HG03565 (cell line): ENCODE results near the gene FAM25G.
"Not testable (repeated sequence)": the region's sequence is repeated elsewhere in the genome, so short reads cannot be mapped to it uniquely, and the experiment has no call there.

Source experiments
- ATAC-seq: cut with Tn5 transposase; IDR thresholded peaks from one replicate; pipeline ENCODE4 v1.9.1; 2021; ENCODE audit warnings: mild to moderate bottlenecking, moderate library complexity; ENCODE audit not compliant: unreplicated experiment

The FAM25G gene

GRCh38 chr10:47465216-47465917 is 26.1 kb downstream of the FAM25G start:
- not testable (repeated sequence) for ATAC-seq

GRCh38 chr10:47462577-47463358 is 28.7 kb downstream of the FAM25G start:
- not testable (repeated sequence) for ATAC-seq

GRCh38 chr10:47461261-47461687 is 30.2 kb downstream of the FAM25G start:
- not testable (repeated sequence) for ATAC-seq

GRCh38 chr10:47458466-47459154 is 32.9 kb downstream of the FAM25G start:
- no peak for ATAC-seq

- no peak for ATAC-seq
Measured at GRCh38 chr10:47457826-47458225, 33.7 kb downstream of the FAM25G start.

GRCh38 chr10:47457528-47457820 is 34.0 kb downstream of the FAM25G start:
- no peak for ATAC-seq

- no peak for ATAC-seq
Measured at GRCh38 chr10:47456794-47457527, 34.5 kb downstream of the FAM25G start.

GRCh38 chr10:47456079-47456785 is 35.3 kb downstream of the FAM25G start:
- ATAC-seq: no peak

GRCh38 chr10:47455350-47456078 is 36.0 kb downstream of the FAM25G start:
- ATAC-seq: not testable (repeated sequence)

GRCh38 chr10:47454780-47455058 is 36.8 kb downstream of the FAM25G start:
- no peak for ATAC-seq

GRCh38 chr10:47454008-47454779 is 37.3 kb downstream of the FAM25G start:
- no peak for ATAC-seq

GRCh38 chr10:47453141-47454007 is 38.1 kb downstream of the FAM25G start:
- ATAC-seq: no peak

GRCh38 chr10:47452495-47453140 is 38.9 kb downstream of the FAM25G start:
- no peak for ATAC-seq

GRCh38 chr10:47451998-47452494 is 39.5 kb downstream of the FAM25G start:
- ATAC-seq: no peak

GRCh38 chr10:47451273-47451997 is 40.1 kb downstream of the FAM25G start:
- ATAC-seq: no peak

GRCh38 chr10:47450442-47450841 is 41.1 kb downstream of the FAM25G start:
- no peak for ATAC-seq

GRCh38 chr10:47449979-47450378 is 41.5 kb downstream of the FAM25G start:
- ATAC-seq: no peak
